NB4 (cell line): Measurements from ENCODE around the gene DESI2.
A peak's percentile ranks its signal among the peaks of the same experiment; 100 is the strongest.

Experiments used
- DNase-seq: peaks from one replicate; pipeline ENCODE4 v3.0.0; 2010; ENCODE audit warnings: low read depth
- H3K4me3 ChIP-seq: one replicate; pipeline ENCODE4 v1.5.1; 2011; ENCODE audit warnings: mild to moderate bottlenecking, low read depth, low read length, moderate library complexity
- MYC ChIP-seq: IDR thresholded peaks from 2 replicates; pipeline ENCODE4 v1.6.1; 2011; ENCODE audit warnings: low read depth, low read length
- POLR2A ChIP-seq: IDR thresholded peaks from 2 replicates; pipeline ENCODE4 v1.6.1; 2011; ENCODE audit warnings: mild to moderate bottlenecking; ENCODE audit not compliant: insufficient read length; ENCODE audit errors: extremely low read depth
- TF ChIP-seq, protein P1 (sequence below): IDR thresholded peaks from 2 replicates; pipeline ENCODE4 v1.6.1; 2011; ENCODE audit warnings: low read depth, low read length
- TF ChIP-seq, protein P2 (sequence below): IDR thresholded peaks from one replicate; pipeline ENCODE4 v1.5.1; 2012; ENCODE audit warnings: low read depth, low read length

The DESI2 gene

DNA sequence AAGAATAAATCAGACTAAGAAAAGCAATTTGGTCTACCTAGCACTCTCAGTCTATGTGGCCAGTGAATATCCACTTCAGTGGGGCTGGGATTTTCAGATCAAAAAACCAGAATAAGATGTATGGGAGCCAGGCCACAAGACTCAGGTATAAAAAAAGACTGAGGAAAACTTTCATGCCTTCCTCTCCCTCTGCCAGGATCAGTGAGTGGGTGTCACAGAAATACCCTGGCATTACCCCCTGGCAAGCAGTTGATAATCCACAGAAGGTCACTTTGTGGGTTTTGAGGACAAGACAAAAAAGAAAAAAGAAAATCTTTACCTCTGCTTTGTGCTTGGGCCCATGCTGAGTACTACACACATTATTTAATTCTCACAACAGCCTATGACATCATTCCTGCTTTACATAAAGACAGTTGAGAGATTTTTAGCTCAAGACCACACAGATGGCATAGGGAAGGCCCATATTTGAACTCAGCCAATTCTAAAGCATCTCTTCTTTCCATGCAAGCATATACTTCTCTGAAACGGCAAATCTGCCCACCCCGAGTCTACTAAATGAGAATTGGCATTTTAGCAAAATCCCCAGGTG lies 57.6 kb downstream of the DESI2 start:
- TF ChIP-seq, protein P1, sequence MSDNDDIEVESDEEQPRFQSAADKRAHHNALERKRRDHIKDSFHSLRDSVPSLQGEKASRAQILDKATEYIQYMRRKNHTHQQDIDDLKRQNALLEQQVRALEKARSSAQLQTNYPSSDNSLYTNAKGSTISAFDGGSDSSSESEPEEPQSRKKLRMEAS = no peak
- TF ChIP-seq POLR2A (no peak), MYC (no peak)
- TF ChIP-seq, protein P2, sequence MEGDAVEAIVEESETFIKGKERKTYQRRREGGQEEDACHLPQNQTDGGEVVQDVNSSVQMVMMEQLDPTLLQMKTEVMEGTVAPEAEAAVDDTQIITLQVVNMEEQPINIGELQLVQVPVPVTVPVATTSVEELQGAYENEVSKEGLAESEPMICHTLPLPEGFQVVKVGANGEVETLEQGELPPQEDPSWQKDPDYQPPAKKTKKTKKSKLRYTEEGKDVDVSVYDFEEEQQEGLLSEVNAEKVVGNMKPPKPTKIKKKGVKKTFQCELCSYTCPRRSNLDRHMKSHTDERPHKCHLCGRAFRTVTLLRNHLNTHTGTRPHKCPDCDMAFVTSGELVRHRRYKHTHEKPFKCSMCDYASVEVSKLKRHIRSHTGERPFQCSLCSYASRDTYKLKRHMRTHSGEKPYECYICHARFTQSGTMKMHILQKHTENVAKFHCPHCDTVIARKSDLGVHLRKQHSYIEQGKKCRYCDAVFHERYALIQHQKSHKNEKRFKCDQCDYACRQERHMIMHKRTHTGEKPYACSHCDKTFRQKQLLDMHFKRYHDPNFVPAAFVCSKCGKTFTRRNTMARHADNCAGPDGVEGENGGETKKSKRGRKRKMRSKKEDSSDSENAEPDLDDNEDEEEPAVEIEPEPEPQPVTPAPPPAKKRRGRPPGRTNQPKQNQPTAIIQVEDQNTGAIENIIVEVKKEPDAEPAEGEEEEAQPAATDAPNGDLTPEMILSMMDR = no peak
- no peak for DNase-seq
- H3K4me3 ChIP-seq = no peak overlapping the region

DNA sequence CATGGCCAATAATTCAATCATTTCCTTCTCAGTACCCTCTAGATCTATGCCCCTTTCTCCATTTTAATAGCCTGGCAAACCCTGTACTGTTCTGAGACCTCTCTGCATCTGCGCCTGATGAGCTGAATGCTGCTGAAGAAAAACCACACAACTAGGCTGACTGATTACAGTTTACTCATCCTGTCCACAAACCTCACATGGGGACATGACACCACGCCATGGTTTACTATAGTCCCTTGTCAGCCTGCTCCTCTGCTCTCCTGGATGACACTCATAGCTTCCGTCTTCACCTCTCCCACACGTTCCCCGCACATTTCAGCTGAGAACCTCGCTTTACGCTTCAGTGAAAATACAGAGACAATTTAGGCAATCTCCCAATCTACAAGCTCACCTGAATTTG lies 59.7 kb downstream of the DESI2 start:
- peak; percentile 35; the same call in 1 of the 2 replicates for TF ChIP-seq MYC
- TF ChIP-seq, protein P2 = no peak
- no peak for TF ChIP-seq POLR2A
- TF ChIP-seq, protein P1 = 0 out of 2 replicates have a peak, but pooled peaks have one; percentile 39
- peak overlapping the region; percentile 36 for H3K4me3 ChIP-seq
- peak; percentile 86 for DNase-seq

DNA sequence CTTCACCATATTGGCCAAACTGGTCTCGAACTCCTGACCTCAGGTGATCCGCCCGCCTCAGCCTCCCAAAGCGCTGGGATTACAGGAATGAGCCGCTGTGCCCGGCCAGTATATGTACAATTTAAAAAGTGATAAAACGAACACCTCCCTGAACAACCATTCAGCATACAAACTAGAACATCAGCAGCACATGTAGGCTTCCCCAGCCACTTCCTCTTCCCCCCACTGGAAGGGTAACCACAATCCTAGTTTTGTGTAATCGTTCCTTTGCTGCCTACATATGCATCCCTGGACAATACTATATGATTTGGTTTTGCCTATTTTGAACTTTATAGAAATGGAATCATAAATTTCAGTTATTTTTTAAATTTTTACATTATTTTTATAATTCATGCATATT lies 60.4 kb downstream of the DESI2 start:
- DNase-seq = peak; percentile 74
- no peak overlapping the region for H3K4me3 ChIP-seq
- no peak for TF ChIP-seq POLR2A
- TF ChIP-seq MYC = peak; percentile 50
- TF ChIP-seq, protein P1 = peak; percentile 30; the same call in 1 of the 2 replicates

DNA sequence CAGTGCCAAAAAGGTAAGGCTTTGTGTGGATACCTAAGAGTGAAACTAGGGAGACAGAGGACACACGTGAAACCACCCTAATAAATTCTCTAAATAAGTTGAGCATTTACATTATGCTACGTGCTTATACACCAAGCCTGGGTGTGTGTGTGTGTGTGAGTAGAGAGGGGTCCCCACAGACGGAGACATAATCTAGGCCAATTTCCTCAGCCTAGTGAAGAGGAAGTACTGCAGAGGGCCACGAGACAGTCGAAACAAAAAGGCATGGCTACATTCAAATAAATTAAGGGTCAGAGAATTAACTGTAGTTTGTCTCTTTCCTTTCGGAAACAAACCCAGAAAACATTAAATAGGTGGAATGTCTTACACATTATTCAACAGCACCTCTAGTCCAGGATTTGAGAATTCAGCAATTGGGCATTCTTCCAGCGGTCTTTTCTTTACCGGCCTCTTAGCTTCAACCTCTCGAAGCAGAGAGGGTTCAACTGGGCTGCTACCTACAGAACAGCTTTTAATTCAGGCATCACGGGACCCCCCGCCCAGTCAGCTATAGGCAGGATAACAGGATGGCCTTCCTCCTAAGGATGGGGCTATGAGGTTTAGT lies 75.0 kb downstream of the DESI2 start:
- TF ChIP-seq POLR2A (no peak), MYC (no peak)
- TF ChIP-seq, protein P1 = no peak
- TF ChIP-seq, protein P2 = no peak

DNA sequence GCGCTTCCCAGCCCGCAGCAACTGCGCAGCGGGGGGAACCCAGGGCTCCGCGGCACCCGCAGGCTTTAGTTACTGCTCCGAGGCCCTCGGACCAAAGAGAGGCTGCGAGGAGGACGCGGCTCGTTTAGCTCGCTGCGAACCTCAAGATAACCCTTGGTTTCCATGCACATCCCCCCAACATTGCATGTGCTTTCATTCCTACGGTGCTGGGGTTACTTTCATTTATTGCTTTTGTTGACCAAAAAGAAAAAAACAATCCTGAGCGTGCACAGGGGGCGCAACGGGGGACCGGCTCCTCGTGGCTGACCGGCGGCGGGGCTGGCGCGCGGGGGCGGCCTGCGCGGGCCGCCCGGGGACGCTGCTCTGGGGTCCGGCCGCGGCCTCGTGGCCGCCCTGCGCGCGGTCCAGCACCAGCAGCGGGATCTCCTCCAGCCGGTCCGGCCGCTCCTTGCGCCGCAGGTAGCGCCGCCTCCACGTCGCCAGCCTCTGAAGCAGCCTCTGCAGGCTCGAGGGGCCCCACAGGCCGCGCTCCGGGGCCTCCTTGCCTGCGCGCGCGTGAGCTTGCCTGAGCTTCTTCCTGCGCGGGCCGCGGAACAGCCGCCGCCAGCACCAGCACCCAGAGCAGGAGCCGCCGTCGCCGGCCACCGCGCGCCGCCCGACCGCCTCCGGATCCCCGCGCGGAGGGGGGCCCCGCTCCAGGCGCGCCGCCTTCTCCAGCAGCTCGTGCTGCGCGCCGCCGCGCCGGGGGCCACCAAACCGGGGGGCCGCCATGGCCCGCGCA lies 77.4 kb downstream of the DESI2 start:
- H3K4me3 ChIP-seq = peak overlapping the region; percentile 35
- TF ChIP-seq, protein P1 = no peak
- no peak for TF ChIP-seq POLR2A
- no peak for TF ChIP-seq MYC
- TF ChIP-seq, protein P2 = no peak
- DNase-seq = peak; percentile 62

More for the DNA sequence above, 75.0 kb downstream of the DESI2 start:
- no peak overlapping the region for H3K4me3 ChIP-seq
- DNase-seq = no peak
